HG03159 (cell line): Measurements from ENCODE around the gene MRPL52.
"Not testable (repeated sequence)": the region's sequence is repeated elsewhere in the genome, so short reads cannot be mapped to it uniquely, and the experiment has no call there.

Experiments
- ATAC-seq: cut with Tn5 transposase; IDR thresholded peaks from one replicate; pipeline ENCODE4 v1.9.1; 2021; ENCODE audit warnings: mild to moderate bottlenecking, moderate library complexity; ENCODE audit not compliant: unreplicated experiment

Gene MRPL52

GRCh38 chr14:22852940-22853767 is 23.5 kb downstream of the MRPL52 start:
- peak; percentile 53 for ATAC-seq

- ATAC-seq: not testable (repeated sequence)
These were observed 24.6 kb downstream of the MRPL52 start for GRCh38 chr14:22854296-22854695.

DNA sequence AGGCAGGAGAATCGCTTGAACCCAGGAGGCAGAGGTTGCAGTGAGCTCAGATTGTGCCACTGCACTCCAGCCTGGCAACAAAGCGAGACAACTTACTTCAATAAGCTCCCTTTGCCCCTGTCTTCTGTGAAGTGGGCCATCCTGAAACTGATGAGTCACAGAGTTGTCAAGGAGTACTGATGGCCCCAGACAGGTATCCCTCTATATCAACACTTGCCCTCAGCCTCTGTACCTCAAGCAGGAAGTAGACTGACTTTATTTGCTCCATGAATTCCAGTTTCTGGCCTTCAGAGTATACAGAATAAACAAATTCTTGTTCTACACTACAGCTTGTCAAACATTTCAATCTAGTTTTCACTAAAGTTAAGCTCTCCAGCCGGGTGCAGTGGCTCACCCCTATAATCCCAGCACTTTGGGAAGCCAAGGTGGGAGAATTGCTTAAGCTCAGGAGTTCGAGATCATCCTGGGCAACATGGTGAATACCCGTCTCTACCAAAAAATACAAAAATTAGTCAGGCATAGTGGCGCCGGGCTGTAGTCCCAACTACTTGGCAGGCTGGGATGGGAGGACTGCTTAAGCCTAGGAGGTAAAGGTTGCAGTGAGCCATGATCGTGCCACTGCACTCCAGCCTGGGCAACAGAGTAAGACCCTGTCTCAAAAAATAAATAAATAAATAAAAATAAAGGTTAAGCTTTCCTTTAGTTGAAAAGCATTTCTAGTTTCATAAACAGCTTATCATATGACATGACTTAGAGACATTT is 25.5 kb downstream of the MRPL52 start:
- no peak for ATAC-seq

GRCh38 chr14:22856428-22856827 is 26.7 kb downstream of the MRPL52 start:
- no peak for ATAC-seq

DNA sequence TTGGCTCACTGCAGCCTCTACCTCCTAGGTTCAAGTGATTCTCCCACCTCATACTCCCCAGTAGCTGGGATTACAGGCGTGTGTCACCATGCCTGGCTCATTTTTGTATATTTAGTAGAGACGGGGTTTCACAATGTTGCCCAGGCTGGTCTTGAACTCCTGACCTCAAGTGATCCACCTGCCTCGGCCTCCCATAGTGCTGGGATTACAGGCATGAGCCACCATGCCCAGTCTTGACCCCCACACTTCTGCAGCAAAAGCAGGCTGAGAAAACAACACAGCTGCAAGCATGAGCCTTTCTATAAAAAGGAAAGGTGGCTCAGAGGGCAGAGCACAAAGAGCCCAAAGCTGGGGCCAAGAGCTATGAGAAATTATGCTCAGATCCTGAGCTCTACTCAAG is 30.7 kb downstream of the MRPL52 start:
- not testable (repeated sequence) for ATAC-seq

- ATAC-seq: no peak
These were observed 32.0 kb downstream of the MRPL52 start for GRCh38 chr14:22861651-22862050.

- no peak for ATAC-seq
These were observed 35.3 kb downstream of the MRPL52 start for GRCh38 chr14:22864979-22865378.

DNA sequence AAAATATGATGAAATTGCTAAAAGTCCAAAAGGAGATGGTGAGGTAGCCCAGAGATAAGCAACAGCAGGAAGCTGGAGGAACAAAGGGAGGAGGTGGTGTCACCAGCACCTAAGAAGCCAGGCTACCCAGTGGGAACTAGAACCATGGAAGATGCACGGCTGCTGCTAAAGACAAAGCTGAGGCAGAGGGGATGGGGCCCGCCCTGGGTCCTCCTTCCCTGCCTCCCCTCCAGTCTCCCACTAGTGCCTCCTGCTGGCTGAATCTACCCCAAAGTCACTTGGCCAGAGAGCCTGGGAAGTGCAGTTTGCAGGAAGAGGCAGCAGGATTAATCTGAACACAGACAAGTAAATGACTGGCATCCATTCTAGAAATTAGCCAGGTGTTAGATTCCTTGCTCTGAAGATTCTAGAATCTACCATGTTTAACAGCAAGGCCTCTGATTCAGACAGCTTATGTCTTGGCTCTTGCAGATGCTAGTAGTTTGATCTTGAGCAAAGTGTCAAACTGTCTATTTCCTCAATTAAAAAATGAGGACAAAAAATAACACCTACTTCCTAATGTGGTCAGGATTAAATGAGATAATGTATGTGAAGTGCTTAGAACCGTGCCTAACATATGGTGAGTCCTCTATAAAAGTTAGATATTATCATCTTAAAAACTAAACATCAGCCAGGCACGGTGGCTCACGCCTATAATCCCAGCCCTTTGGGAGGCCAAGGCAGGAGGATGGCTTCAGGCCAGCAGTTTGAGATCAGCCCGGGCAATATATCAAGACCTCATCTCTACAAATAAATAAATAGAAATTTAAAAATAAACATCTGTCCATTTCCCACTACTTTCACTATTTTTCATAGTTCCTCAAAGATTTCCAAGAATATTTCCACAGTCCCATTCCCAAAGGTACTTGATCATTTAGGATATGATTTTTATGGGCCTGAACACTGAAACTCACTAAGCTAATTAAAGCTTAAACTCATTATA is 36.0 kb downstream of the MRPL52 start:
- ATAC-seq: no peak

- ATAC-seq: no peak
These were observed 37.2 kb downstream of the MRPL52 start for GRCh38 chr14:22866874-22867273.

DNA sequence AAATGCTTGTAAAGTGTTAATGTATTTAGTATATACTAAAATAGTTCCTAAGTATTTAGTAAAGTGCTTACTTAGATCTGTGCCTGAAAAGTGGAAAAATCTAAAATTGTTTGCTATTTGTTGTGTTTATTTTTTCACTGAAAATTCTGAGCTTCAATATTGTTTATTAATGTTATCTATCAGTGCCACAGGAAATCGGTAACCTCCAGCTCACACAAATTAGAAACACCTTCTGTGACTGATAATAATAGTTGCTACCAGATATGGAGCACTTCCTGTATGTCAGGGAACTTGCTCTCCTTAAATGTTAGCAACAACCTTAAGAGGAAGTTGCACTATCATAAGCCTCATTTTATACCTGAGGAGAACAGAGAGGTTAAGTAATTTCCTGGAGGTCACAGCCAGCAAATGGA is 41.1 kb downstream of the MRPL52 start:
- ATAC-seq: peak; percentile 41

- ATAC-seq: peak; percentile 70
These were observed 41.7 kb downstream of the MRPL52 start, which contains the start of gene LRP10 for GRCh38 chr14:22871224-22872032. Gene LRP10 (plus strand): TSS chr14:22871740. CDS start chr14:22872304, 564 bp downstream.

DNA sequence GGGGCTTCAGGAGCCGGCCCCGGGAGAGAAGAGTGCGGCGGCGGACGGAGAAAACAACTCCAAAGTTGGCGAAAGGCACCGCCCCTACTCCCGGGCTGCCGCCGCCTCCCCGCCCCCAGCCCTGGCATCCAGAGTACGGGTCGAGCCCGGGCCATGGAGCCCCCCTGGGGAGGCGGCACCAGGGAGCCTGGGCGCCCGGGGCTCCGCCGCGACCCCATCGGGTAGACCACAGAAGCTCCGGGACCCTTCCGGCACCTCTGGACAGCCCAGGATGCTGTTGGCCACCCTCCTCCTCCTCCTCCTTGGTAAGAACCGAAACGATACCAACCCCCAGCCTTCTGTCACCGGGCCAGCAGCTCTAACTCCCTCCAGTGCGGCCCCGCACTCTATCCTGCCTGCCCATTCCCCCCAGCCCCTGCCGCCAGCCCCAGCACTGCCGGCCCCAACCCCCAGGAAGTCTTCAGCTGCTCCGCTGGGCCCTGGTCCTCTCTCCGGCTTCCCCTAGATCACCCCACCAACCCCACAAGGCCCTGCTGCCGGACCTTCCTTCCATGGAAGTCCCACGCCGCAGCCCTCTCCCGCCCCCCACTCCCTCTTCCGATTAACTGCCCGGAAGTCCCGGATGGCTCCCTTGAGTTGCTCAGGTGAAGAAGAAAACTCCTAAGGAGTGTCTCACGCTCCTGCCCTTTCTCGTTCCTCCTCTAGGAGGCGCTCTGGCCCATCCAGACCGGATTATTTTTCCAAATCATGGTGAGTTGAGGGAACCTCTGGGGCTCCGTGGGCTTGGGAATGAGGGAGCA is 42.5 kb downstream of the MRPL52 start:
- ATAC-seq: peak; percentile 11

DNA sequence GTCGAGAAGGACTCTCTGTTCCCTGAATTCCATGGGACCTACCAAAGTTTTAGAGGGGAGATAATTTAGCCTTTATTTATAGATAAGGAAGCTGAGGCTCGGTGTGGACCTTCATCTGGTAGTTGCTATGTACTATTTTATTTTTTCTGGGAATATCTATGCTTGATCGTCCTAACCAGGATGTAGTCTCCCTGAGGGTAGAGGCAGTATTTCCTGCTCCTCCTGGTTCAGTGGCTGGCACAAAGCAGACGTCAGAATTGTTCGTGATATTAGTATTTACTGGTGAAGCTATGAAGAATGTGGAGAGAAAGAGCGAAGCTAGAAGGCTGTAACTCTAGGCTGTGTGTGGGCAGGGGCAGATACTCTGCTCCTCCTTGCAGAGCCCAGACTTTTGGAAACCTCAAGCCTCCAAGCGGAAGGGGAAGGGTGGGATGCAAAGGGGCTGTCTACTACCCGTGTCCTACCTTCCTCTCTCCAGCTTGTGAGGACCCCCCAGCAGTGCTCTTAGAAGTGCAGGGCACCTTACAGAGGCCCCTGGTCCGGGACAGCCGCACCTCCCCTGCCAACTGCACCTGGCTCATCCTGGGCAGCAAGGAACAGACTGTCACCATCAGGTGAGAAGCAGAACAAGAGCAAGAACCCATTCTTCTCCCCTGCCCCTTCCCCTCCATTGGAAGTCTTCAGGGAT is 43.3 kb downstream of the MRPL52 start:
- ATAC-seq: no peak

- ATAC-seq: no peak
These were observed 45.5 kb downstream of the MRPL52 start for GRCh38 chr14:22875003-22875747.

- no peak for ATAC-seq
These were observed 46.1 kb downstream of the MRPL52 start for GRCh38 chr14:22875748-22876319.

DNA sequence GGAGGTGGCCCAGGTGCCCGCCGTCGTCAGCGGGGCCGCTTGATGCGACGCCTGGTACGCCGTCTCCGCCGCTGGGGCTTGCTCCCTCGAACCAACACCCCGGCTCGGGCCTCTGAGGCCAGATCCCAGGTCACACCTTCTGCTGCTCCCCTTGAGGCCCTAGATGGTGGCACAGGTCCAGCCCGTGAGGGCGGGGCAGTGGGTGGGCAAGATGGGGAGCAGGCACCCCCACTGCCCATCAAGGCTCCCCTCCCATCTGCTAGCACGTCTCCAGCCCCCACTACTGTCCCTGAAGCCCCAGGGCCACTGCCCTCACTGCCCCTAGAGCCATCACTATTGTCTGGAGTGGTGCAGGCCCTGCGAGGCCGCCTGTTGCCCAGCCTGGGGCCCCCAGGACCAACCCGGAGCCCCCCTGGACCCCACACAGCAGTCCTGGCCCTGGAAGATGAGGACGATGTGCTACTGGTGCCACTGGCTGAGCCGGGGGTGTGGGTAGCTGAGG is 47.4 kb downstream of the MRPL52 start:
- ATAC-seq: no peak
